ENCODE data around the gene TACR1.

The TACR1 gene

GRCh38 chr2:75042823-75043222 is 156.5 kb downstream of the TACR1 start:
- no peak overlapping the region for H3K27ac ChIP-seq (ENCODE audit: low read length)
- H3K9me2 ChIP-seq (replicated peaks; ENCODE audit: insufficient read depth, low read length) = no peaks in the 10 kb centered on the region
- H3K4me1 ChIP-seq (ENCODE audit: low read length) = no peaks in the 10 kb centered on the region
- no peak overlapping the region for H2AFZ ChIP-seq (ENCODE audit: low read length)
- H3K79me2 ChIP-seq (ENCODE audit: low read length) = no peaks in the 10 kb centered on the region
- no peak overlapping the region for H3K4me3 ChIP-seq (ENCODE audit: low read length)
- DNase-seq = no peak
- H4K20me1 ChIP-seq (ENCODE audit: insufficient read depth, low read length) = no peaks in the 10 kb centered on the region
- no peak for TF ChIP-seq EZH2 (optimal IDR thresholded peaks at IDR 0.05; ENCODE audit: low read depth, low read length)
- no peak for TF ChIP-seq CTCF (IDR thresholded peaks at IDR 0.05; ENCODE audit: low read length)
- TF ChIP-seq EZH2phosphoT487 (IDR thresholded peaks at IDR 0.05; ENCODE audit: low read length) = no peak
- H3K9me3 ChIP-seq (replicated peaks; ENCODE audit: insufficient read depth, low read length) = no peaks in the 10 kb centered on the region
- no peaks in the 10 kb centered on the region for H3K36me3 ChIP-seq (replicated peaks; ENCODE audit: insufficient read depth, low read length)
- no peak overlapping the region for H3K9ac ChIP-seq (ENCODE audit: low read length)
- H3F3A ChIP-seq (ENCODE audit: insufficient read depth, low read length) = no peaks in the 10 kb centered on the region
- no peak overlapping the region for H3K4me2 ChIP-seq (ENCODE audit: low read depth, low read length)
- H3K27me3 ChIP-seq (replicated peaks; ENCODE audit: insufficient read depth, low read length) = no peaks in the 10 kb centered on the region

DNA sequence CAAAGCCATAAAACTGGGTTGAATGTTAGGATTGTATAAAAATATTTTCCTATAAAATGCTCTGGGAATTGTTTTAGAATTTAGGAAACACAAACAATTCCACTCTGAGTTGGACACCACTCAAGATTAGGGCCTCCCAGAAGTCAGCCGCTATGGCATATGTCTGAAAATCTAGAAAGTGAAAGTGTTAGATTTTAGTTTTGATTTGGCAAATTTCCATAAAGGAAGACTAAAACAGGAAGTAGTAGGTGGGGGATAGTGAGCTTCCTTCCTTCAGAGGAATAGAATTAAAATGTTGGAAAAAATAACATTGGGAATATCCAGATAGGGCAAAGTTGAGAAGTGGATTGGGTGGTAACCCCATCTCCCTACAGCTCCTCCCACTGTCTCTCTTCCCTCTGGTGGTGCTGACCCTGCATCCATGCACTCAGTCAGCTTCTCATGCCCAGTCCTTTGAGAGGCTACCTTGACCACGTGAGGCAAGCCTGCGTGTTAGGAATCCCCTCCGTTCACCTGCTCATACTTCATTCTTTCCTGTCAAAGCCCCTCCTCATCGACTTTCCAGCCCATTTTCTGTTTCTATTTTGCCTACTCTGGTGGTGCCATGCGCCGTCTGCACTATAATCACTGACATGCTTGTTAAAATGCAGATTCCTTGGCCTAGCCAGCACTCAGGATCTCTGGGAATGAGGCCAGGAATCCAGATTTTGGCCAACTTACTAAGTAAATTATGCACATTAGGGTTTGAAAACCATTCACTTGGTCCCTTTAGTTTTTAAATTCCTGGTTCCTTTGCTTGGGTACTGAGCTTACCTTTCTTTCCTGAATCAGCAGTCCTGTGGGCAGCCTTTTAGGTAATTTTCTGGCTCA is 157.4 kb downstream of the TACR1 start:
- no peak for DNase-seq
- Histone ChIP-seq H3K9ac (ENCODE audit: low read length) (no peak overlapping the region), H3K27me3 (replicated peaks; ENCODE audit: insufficient read depth, low read length) (no peaks in the 10 kb centered on the region), H3K27ac (ENCODE audit: low read length) (no peak overlapping the region), H3K4me3 (ENCODE audit: low read length) (no peak overlapping the region), H3K4me2 (ENCODE audit: low read depth, low read length) (no peak overlapping the region), H2AFZ (ENCODE audit: low read length) (no peak overlapping the region), H3K4me1 (ENCODE audit: low read length) (no peaks in the 10 kb centered on the region), H4K20me1 (ENCODE audit: insufficient read depth, low read length) (no peaks in the 10 kb centered on the region), H3K36me3 (replicated peaks; ENCODE audit: insufficient read depth, low read length) (no peaks in the 10 kb centered on the region), H3F3A (ENCODE audit: insufficient read depth, low read length) (no peaks in the 10 kb centered on the region), H3K79me2 (ENCODE audit: low read length) (no peaks in the 10 kb centered on the region), H3K9me3 (replicated peaks; ENCODE audit: insufficient read depth, low read length) (no peaks in the 10 kb centered on the region), H3K9me2 (replicated peaks; ENCODE audit: insufficient read depth, low read length) (no peaks in the 10 kb centered on the region)
- no peak for TF ChIP-seq EZH2phosphoT487 (IDR thresholded peaks at IDR 0.05; ENCODE audit: low read length)

- H3K9me3 ChIP-seq (replicated peaks; ENCODE audit: insufficient read depth, low read length) = no peaks in the 10 kb centered on the region
- no peaks in the 10 kb centered on the region for H3K79me2 ChIP-seq (ENCODE audit: low read length)
- no peaks in the 10 kb centered on the region for H3K36me3 ChIP-seq (replicated peaks; ENCODE audit: insufficient read depth, low read length)
- no peak overlapping the region for H3K4me2 ChIP-seq (ENCODE audit: low read depth, low read length)
- no peak overlapping the region for H3K4me3 ChIP-seq (ENCODE audit: low read length)
- no peak overlapping the region for H2AFZ ChIP-seq (ENCODE audit: low read length)
- no peak overlapping the region for H3K9ac ChIP-seq (ENCODE audit: low read length)
- no peaks in the 10 kb centered on the region for H4K20me1 ChIP-seq (ENCODE audit: insufficient read depth, low read length)
- TF ChIP-seq CTCF (IDR thresholded peaks at IDR 0.05; ENCODE audit: low read length) (no peak), EZH2 (optimal IDR thresholded peaks at IDR 0.05; ENCODE audit: low read depth, low read length) (no peak), EZH2phosphoT487 (IDR thresholded peaks at IDR 0.05; ENCODE audit: low read length) (no peak)
- no peaks in the 10 kb centered on the region for H3K9me2 ChIP-seq (replicated peaks; ENCODE audit: insufficient read depth, low read length)
- H3F3A ChIP-seq (ENCODE audit: insufficient read depth, low read length) = no peaks in the 10 kb centered on the region
- no peaks in the 10 kb centered on the region for H3K4me1 ChIP-seq (ENCODE audit: low read length)
- H3K27ac ChIP-seq (ENCODE audit: low read length) = no peak overlapping the region
- no peaks in the 10 kb centered on the region for H3K27me3 ChIP-seq (replicated peaks; ENCODE audit: insufficient read depth, low read length)
- no peak for DNase-seq
Observed at GRCh38 chr2:75041226-75041625, 158.1 kb downstream of the TACR1 start.
